HepG2 (cell line): Measurements from ENCODE around the gene DRC3. TPM values are rescaled to one million over a fixed set of nuclear protein-coding genes. Genes with fewer than 3 reads are reported as not detected.
A peak's percentile ranks its signal among the peaks of the same experiment; 100 is the strongest.

Source experiments
- ATF6 ChIP-seq: sonication (generic); formaldehyde crosslinking; conservative IDR thresholded peaks from 2 replicates; pipeline ENCODE4 v1.4.0; 2020; ENCODE audit warnings: missing genetic modification reagents
- CBX2 ChIP-seq, 2 experiments: fragments of 200-600 bp in 1 of 2; sonication (generic); formaldehyde crosslinking in 1 of 2; IDR thresholded peaks; 2 replicates each; pipeline versions ENCODE4 v1.7.0 to v1.8.1; 2018 to 2022; ENCODE audit warnings: low read depth in 2 of 2, low read length in 1 of 2, mild to moderate bottlenecking in 1 of 2, missing genetic modification reagents in 1 of 2
- CENPX ChIP-seq: sonication (generic); formaldehyde crosslinking; IDR thresholded peaks from 2 replicates; pipeline ENCODE4 v1.9.0; 2021; ENCODE audit warnings: mild to moderate bottlenecking, missing genetic modification reagents, moderate library complexity
- NFE2L1 ChIP-seq: sonication (generic); formaldehyde crosslinking; IDR thresholded peaks from 2 replicates; pipeline ENCODE4 v1.4.0; 2020; ENCODE audit warnings: missing genetic modification reagents, mild to moderate bottlenecking, borderline replicate concordance
- RARA ChIP-seq: IDR thresholded peaks from 2 replicates; pipeline ENCODE4 v1.6.1; 2016; ENCODE audit warnings: missing genetic modification reagents, missing compliant biosample characterization
- TIGD3 ChIP-seq: sonication (generic); formaldehyde crosslinking; IDR thresholded peaks from 2 replicates; pipeline ENCODE4 v1.5.1; 2020; ENCODE audit warnings: mild to moderate bottlenecking, missing genetic modification reagents, borderline replicate concordance
- YEATS2 ChIP-seq: sonication (generic); formaldehyde crosslinking; IDR thresholded peaks from 2 replicates; pipeline ENCODE4 v1.4.0; 2020; ENCODE audit warnings: missing genetic modification reagents, borderline replicate concordance
- ZFY ChIP-seq: sonication (generic); formaldehyde crosslinking; IDR thresholded peaks from 2 replicates; pipeline ENCODE4 v1.4.0; 2020; ENCODE audit warnings: missing genetic modification reagents
- ZNF282 ChIP-seq: fragments of 450-650 bp; IDR thresholded peaks from 2 replicates; pipeline ENCODE4 v1.6.1; 2018; ENCODE audit not compliant: partially characterized antibody
- ZNF552 ChIP-seq: sonication (generic); formaldehyde crosslinking; IDR thresholded peaks from 2 replicates; pipeline ENCODE4 v1.9.0; 2022; ENCODE audit warnings: missing genetic modification reagents, mild to moderate bottlenecking, borderline replicate concordance
- ZNF563 ChIP-seq: sonication (generic); formaldehyde crosslinking; IDR thresholded peaks from 2 replicates; pipeline ENCODE4 v1.8.0; 2022; ENCODE audit warnings: mild to moderate bottlenecking, moderate library complexity, missing genetic modification reagents
- ZNF574 ChIP-seq: sonication (generic); formaldehyde crosslinking; IDR thresholded peaks from 2 replicates; pipeline ENCODE4 v1.4.0; 2020; ENCODE audit warnings: missing genetic modification reagents
- ZNF576 ChIP-seq: sonication (generic); formaldehyde crosslinking; IDR thresholded peaks from 2 replicates; pipeline ENCODE4 v1.4.0; 2020; ENCODE audit warnings: mild to moderate bottlenecking, missing genetic modification reagents
- ZNF577 ChIP-seq: sonication (generic); formaldehyde crosslinking; IDR thresholded peaks from 2 replicates; pipeline ENCODE4 v1.4.0; 2020; ENCODE audit warnings: mild to moderate bottlenecking, low read depth, missing genetic modification reagents, borderline replicate concordance
- ZNF737 ChIP-seq: sonication (generic); formaldehyde crosslinking; IDR thresholded peaks from 2 replicates; pipeline ENCODE4 v1.5.0; 2020; ENCODE audit warnings: missing genetic modification reagents, mild to moderate bottlenecking, borderline replicate concordance
- ZNF790 ChIP-seq: sonication (generic); formaldehyde crosslinking; IDR thresholded peaks from 2 replicates; pipeline ENCODE4 v1.8.0; 2022; ENCODE audit warnings: missing genetic modification reagents, mild to moderate bottlenecking, borderline replicate concordance
- polyA plus RNA-seq, 8 experiments: library from polyadenylated mRNA; depleted of rRNA in 3 of 8; stranded (reverse) in 7 of 8; unstranded in 1 of 8; fragments of >200 nt; fragmentation: Illumina TruSeq in 4 of 8; extraction: Trizol in 4 of 8; gene quantifications; 2 replicates each; pipeline versions ENCODE4 v1.2.1 to v1.2.3, GENCODE V29; 2011 to 2016; ENCODE audit warnings: low read depth in 4 of 8, missing spikeins in 1 of 8, mixed read lengths in 1 of 8; ENCODE audit not compliant: insufficient read depth in 1 of 8
- total RNA-seq, 5 experiments: library from RNA; depleted of rRNA; stranded (reverse); fragments of >200 nt; fragmentation: Illumina TruSeq; extraction: Trizol; gene quantifications; 2 replicates each; pipeline ENCODE4 v1.2.3, GENCODE V29; 2016; ENCODE audit warnings: low read depth in 1 of 5
- TF ChIP-seq, protein P1 (sequence below): sonication (generic); formaldehyde crosslinking; conservative IDR thresholded peaks from 2 replicates; pipeline ENCODE4 v1.4.0; 2020; ENCODE audit warnings: missing genetic modification reagents

The DRC3 gene
- total and polyA plus RNA-seq, 2 of the 13 experiments (the other 11 are each of a cell fraction or from before 2014, with no cell fraction given) = 0.53 to 0.87 TPM

GRCh38 chr17:18038861-18039534, 66.3 kb downstream of the DRC3 start, which contains the start of the genes ATPAF2 and GID4 (continued):
- TF ChIP-seq ATF6 (CRISPR knock-in tag) = no peak
- no peak for TF ChIP-seq NFE2L1
- no peak; the same call in 1 of the 2 replicates for TF ChIP-seq TIGD3 (CRISPR knock-in tag)
- TF ChIP-seq ZNF282 = no peak
- no peak for TF ChIP-seq ZNF790 (CRISPR knock-in tag)
- TF ChIP-seq YEATS2 (CRISPR knock-in tag) = peak; percentile 82; the same call in 1 of the 2 replicates
- no peak for TF ChIP-seq ZNF577 (CRISPR knock-in tag)
- no peak for TF ChIP-seq CBX2 (IDR thresholded peaks at IDR 0.05; ENCODE audit: low read depth, low read length)
- TF ChIP-seq CBX2 (CRISPR knock-in tag; IDR thresholded peaks at IDR 0.05; ENCODE audit: low read depth) = no peak
- TF ChIP-seq CENPX (CRISPR knock-in tag) = no peak
- TF ChIP-seq ZNF737 (CRISPR knock-in tag) = no peak
- peak; percentile 70 for TF ChIP-seq ZFY
- no peak for TF ChIP-seq RARA (CRISPR knock-in tag)
- peak; percentile 88 for TF ChIP-seq ZNF574
- peak; percentile 87; the same call in 1 of the 2 replicates for TF ChIP-seq ZNF576
- TF ChIP-seq, protein P1, sequence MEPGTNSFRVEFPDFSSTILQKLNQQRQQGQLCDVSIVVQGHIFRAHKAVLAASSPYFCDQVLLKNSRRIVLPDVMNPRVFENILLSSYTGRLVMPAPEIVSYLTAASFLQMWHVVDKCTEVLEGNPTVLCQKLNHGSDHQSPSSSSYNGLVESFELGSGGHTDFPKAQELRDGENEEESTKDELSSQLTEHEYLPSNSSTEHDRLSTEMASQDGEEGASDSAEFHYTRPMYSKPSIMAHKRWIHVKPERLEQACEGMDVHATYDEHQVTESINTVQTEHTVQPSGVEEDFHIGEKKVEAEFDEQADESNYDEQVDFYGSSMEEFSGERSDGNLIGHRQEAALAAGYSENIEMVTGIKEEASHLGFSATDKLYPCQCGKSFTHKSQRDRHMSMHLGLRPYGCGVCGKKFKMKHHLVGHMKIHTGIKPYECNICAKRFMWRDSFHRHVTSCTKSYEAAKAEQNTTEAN (CRISPR knock-in tag) = peak; percentile 79
- TF ChIP-seq ZNF563 (CRISPR knock-in tag) = no peak
- 0 out of 2 replicates have a peak, but pooled peaks have one; percentile 22 for TF ChIP-seq ZNF552
